GM23338 (cell line): ENCODE measurements around the gene TENT5A. TPM values are rescaled to one million over a fixed set of nuclear protein-coding genes. Genes with fewer than 3 reads are reported as not detected.

ENCODE experiments used
- ATAC-seq: fragments of 200-7000 bp; cut with Tn5 transposase; 3 replicates; pipeline ENCODE4 v1.9.1; 2020
- DNase-seq: peaks from one replicate; pipeline ENCODE4 v3.0.0-alpha.2; 2015; ENCODE audit warnings: low spot score
- H2AFZ ChIP-seq: fragments of 200-600 bp; sonication (generic); 2 replicates; pipeline ENCODE4 v1.8.0; 2016; ENCODE audit warnings: antibody characterized with exemption, mild to moderate bottlenecking, moderate library complexity
- H3F3A ChIP-seq: fragments of 200-600 bp; sonication (generic); replicated peaks from 2 replicates; pipeline ENCODE4 v1.8.0; 2017; ENCODE audit warnings: antibody characterized with exemption, mixed run types, low read depth
- H3K27ac ChIP-seq: fragments of 200-600 bp; sonication (generic); 2 replicates; pipeline ENCODE4 v1.6.1; 2016; ENCODE audit warnings: low read depth
- H3K27me3 ChIP-seq: fragments of 200-600 bp; sonication (generic); 2 replicates; pipeline ENCODE4 v1.8.0; 2016; ENCODE audit warnings: mild to moderate bottlenecking, mixed run types, moderate library complexity; ENCODE audit not compliant: insufficient read depth
- H3K36me3 ChIP-seq: fragments of 200-600 bp; sonication (generic); 2 replicates; pipeline ENCODE4 v1.8.0; 2016; ENCODE audit warnings: mild to moderate bottlenecking; ENCODE audit not compliant: insufficient read depth
- H3K4me1 ChIP-seq: fragments of 200-600 bp; sonication (generic); 2 replicates; pipeline ENCODE4 v1.8.0; 2016; ENCODE audit warnings: mild to moderate bottlenecking, moderate library complexity; ENCODE audit not compliant: insufficient read depth
- H3K4me2 ChIP-seq: fragments of 200-600 bp; sonication (generic); 2 replicates; pipeline ENCODE4 v1.7.1; 2017; ENCODE audit warnings: mixed run types
- H3K4me3 ChIP-seq: fragments of 200-600 bp; sonication (generic); 2 replicates; pipeline ENCODE4 v1.6.1; 2016; ENCODE audit warnings: mixed run types
- H3K79me2 ChIP-seq: fragments of 200-600 bp; sonication (generic); replicated peaks from 2 replicates; pipeline ENCODE4 v1.8.0; 2017; ENCODE audit warnings: mild to moderate bottlenecking; ENCODE audit not compliant: insufficient read depth
- H3K9me2 ChIP-seq: fragments of 200-600 bp; sonication (generic); 2 replicates; pipeline ENCODE4 v1.8.0; 2017; ENCODE audit not compliant: insufficient read depth
- H4K20me1 ChIP-seq: fragments of 200-600 bp; sonication (generic); replicated peaks from 2 replicates; pipeline ENCODE4 v1.8.0; 2017; ENCODE audit warnings: mild to moderate bottlenecking; ENCODE audit not compliant: insufficient read depth
- H3K27ac Mint-ChIP-seq: 2 replicates; pipeline ENCODE4 v1.8.0; 2020; ENCODE audit warnings: inconsistent platforms, mild to moderate bottlenecking, moderate library complexity, mixed read lengths
- H3K27me3 Mint-ChIP-seq: 3 replicates; pipeline ENCODE4 v1.8.0; 2022; ENCODE audit warnings: low read depth, mild to moderate bottlenecking, moderate library complexity, mixed read lengths, inconsistent platforms; ENCODE audit not compliant: insufficient read depth, poor library complexity
- H3K36me3 Mint-ChIP-seq: 3 replicates; pipeline ENCODE4 v1.8.0; 2021; ENCODE audit warnings: low read depth, mild to moderate bottlenecking, inconsistent platforms, moderate library complexity, mixed read lengths
- H3K4me1 Mint-ChIP-seq: 3 replicates; pipeline ENCODE4 v1.8.0; 2020; ENCODE audit warnings: mild to moderate bottlenecking, inconsistent platforms, mixed read lengths
- H3K4me3 Mint-ChIP-seq: 3 replicates; pipeline ENCODE4 v1.8.0; 2021; ENCODE audit warnings: moderate library complexity, mild to moderate bottlenecking, inconsistent platforms, mixed read lengths
- H3K9me3 Mint-ChIP-seq: 3 replicates; pipeline ENCODE4 v1.8.0; 2020; ENCODE audit warnings: moderate library complexity, mild to moderate bottlenecking, inconsistent platforms, mixed read lengths
- ETS1 ChIP-seq: IDR thresholded peaks from 2 replicates; pipeline ENCODE4 v1.6.1; 2016; ENCODE audit warnings: antibody characterized with exemption
- EZH2phosphoT487 ChIP-seq: fragments of 200-600 bp; sonication (generic); IDR thresholded peaks from one replicate; pipeline ENCODE4 v1.8.1; 2018; ENCODE audit warnings: antibody characterized with exemption; ENCODE audit not compliant: unreplicated experiment
- JUNB ChIP-seq: IDR thresholded peaks from one replicate; pipeline ENCODE4 v1.6.1; 2016; ENCODE audit warnings: antibody characterized with exemption; ENCODE audit not compliant: unreplicated experiment
- NANOG ChIP-seq: IDR thresholded peaks from 2 replicates; pipeline ENCODE4 v1.6.1; 2016; ENCODE audit warnings: antibody characterized with exemption, borderline replicate concordance
- POLR2AphosphoS5 ChIP-seq: IDR thresholded peaks from 2 replicates; pipeline ENCODE4 v1.6.1; 2016; ENCODE audit warnings: antibody characterized with exemption, low read depth
- ZNF114 ChIP-seq: fragments of 250-450 bp; sonication (Bioruptor Pico); IDR thresholded peaks from 2 replicates; pipeline ENCODE4 v1.5.0; 2020; ENCODE audit warnings: mild to moderate bottlenecking, moderate library complexity
- polyA plus RNA-seq: library from polyadenylated mRNA; unstranded; fragments of >200 nt; fragmentation: Nextera tagmentation; extraction: Ambion mirVana; gene quantifications from 2 replicates; pipeline ENCODE4 v1.2.1, GENCODE V29; 2016
- total RNA-seq: library from RNA; depleted of rRNA; stranded (reverse); fragments of >200 nt; shearing (Covaris generic); gene quantifications from 2 replicates; pipeline ENCODE4 v1.2.3, GENCODE V29; 2014
- TF ChIP-seq, protein P1 (sequence below): fragments of 250-450 bp; sonication (Bioruptor Pico); IDR thresholded peaks from 2 replicates; pipeline ENCODE4 v1.5.0; 2020; ENCODE audit warnings: mild to moderate bottlenecking, moderate library complexity

TENT5A gene
- total and polyA plus RNA-seq, 2 experiments from 2014 or later, result 3.8 to 4.7 TPM

DNA sequence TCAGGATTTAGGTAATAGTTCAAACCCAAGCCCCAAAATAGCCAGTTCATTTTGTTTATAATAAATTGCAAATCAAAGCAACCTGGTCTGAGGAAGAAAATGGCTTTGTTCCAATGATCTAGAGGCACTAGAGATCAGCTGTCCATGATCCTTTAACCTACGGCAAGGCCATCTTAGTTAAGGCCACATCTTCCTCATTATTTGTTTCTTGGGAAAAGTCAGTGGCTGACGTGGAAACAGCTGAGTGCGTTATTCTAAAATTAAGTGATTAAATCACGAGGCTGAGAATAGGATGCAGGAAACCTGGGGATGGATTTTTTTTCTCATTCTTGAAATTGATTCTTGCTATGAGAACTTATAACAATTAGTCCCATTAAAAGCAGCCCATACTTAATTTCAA lies 10.1 kb upstream of the TENT5A start (continued):
- TF ChIP-seq, protein P1, sequence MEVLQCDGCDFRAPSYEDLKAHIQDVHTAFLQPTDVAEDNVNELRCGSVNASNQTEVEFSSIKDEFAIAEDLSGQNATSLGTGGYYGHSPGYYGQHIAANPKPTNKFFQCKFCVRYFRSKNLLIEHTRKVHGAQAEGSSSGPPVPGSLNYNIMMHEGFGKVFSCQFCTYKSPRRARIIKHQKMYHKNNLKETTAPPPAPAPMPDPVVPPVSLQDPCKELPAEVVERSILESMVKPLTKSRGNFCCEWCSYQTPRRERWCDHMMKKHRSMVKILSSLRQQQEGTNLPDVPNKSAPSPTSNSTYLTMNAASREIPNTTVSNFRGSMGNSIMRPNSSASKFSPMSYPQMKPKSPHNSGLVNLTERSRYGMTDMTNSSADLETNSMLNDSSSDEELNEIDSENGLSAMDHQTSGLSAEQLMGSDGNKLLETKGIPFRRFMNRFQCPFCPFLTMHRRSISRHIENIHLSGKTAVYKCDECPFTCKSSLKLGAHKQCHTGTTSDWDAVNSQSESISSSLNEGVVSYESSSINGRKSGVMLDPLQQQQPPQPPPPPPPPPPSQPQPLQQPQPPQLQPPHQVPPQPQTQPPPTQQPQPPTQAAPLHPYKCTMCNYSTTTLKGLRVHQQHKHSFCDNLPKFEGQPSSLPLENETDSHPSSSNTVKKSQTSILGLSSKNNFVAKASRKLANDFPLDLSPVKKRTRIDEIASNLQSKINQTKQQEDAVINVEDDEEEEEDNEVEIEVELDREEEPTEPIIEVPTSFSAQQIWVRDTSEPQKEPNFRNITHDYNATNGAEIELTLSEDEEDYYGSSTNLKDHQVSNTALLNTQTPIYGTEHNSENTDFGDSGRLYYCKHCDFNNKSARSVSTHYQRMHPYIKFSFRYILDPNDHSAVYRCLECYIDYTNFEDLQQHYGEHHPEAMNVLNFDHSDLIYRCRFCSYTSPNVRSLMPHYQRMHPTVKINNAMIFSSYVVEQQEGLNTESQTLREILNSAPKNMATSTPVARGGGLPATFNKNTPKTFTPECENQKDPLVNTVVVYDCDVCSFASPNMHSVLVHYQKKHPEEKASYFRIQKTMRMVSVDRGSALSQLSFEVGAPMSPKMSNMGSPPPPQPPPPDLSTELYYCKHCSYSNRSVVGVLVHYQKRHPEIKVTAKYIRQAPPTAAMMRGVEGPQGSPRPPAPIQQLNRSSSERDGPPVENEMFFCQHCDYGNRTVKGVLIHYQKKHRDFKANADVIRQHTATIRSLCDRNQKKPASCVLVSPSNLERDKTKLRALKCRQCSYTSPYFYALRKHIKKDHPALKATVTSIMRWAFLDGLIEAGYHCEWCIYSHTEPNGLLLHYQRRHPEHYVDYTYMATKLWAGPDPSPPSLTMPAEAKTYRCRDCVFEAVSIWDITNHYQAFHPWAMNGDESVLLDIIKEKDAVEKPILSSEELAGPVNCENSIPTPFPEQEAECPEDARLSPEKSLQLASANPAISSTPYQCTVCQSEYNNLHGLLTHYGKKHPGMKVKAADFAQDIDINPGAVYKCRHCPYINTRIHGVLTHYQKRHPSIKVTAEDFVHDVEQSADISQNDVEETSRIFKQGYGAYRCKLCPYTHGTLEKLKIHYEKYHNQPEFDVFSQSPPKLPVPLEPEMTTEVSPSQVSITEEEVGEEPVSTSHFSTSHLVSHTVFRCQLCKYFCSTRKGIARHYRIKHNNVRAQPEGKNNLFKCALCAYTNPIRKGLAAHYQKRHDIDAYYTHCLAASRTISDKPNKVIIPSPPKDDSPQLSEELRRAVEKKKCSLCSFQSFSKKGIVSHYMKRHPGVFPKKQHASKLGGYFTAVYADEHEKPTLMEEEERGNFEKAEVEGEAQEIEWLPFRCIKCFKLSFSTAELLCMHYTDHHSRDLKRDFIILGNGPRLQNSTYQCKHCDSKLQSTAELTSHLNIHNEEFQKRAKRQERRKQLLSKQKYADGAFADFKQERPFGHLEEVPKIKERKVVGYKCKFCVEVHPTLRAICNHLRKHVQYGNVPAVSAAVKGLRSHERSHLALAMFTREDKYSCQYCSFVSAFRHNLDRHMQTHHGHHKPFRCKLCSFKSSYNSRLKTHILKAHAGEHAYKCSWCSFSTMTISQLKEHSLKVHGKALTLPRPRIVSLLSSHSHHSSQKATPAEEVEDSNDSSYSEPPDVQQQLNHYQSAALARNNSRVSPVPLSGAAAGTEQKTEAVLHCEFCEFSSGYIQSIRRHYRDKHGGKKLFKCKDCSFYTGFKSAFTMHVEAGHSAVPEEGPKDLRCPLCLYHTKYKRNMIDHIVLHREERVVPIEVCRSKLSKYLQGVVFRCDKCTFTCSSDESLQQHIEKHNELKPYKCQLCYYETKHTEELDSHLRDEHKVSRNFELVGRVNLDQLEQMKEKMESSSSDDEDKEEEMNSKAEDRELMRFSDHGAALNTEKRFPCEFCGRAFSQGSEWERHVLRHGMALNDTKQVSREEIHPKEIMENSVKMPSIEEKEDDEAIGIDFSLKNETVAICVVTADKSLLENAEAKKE (CRISPR knock-in tag), result no peak
- TF ChIP-seq ZNF114 (CRISPR knock-in tag) (no peak), ETS1 (no peak), POLR2AphosphoS5 (no peak), JUNB (no peak)

DNA sequence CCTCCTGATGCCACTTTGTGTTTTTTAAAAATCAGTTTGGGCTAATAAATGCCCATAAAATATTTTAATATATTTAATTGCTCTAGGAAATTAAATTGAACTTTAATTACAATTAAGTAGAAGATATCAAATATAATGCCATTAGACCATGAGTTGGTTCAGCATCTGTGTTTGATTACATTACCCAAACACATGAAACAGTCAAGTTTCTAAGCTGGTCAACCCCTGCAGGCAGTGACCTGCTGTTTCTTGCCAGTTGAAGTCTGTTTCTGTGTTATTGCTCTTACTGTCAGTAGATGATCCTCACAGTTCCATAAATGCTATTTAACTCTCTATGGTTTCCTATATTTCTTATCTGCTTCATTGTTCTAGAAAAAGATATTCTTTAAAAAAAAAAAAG lies 9.7 kb upstream of the TENT5A start:
- Histone ChIP-seq H3K4me2 (no peak overlapping the region), H3K4me1 (peaks cover 12% of the 10 kb centered on the region)
- no peak overlapping the region for H3K4me3 Mint-ChIP-seq
- no peak for TF ChIP-seq EZH2phosphoT487
- no peak for TF ChIP-seq NANOG
- no peak for TF ChIP-seq POLR2AphosphoS5
- TF ChIP-seq, protein P1 (CRISPR knock-in tag), result no peak

More for the DNA sequence above, 9.7 kb upstream of the TENT5A start:
- H3K9me2 ChIP-seq, result peaks cover 5% of the 10 kb centered on the region; the same call in 1 of the 2 replicates
- no peak overlapping the region for H3K27ac ChIP-seq
- no peaks in the 10 kb centered on the region for H4K20me1 ChIP-seq
- Mint-ChIP-seq H3K27me3 (no peaks in the 10 kb centered on the region), H3K27ac (no peak overlapping the region), H3K4me1 (peaks cover 10% of the 10 kb centered on the region), H3K36me3 (no peaks in the 10 kb centered on the region), H3K9me3 (no peaks in the 10 kb centered on the region; the same call in 2 of the 3 replicates)
- no peak for ATAC-seq
- H3K27me3 ChIP-seq, result no peaks in the 10 kb centered on the region
- no peak overlapping the region for H3K4me3 ChIP-seq
- H3K79me2 ChIP-seq, result no peaks in the 10 kb centered on the region
- DNase-seq, result no peak
- no peaks in the 10 kb centered on the region for H3F3A ChIP-seq
- no peaks in the 10 kb centered on the region for H3K36me3 ChIP-seq
- no peak overlapping the region for H2AFZ ChIP-seq
